ENCODE results near the gene PRKG2. TPM values are rescaled to one million over a fixed set of nuclear protein-coding genes. Genes with fewer than 3 reads are reported as not detected.
"Not testable (repeated sequence)": the region's sequence is repeated elsewhere in the genome, so short reads cannot be mapped to it uniquely, and the experiment has no call there.

The PRKG2 gene
- total RNA-seq, 3 donors from 2014 or later: 1.2 to 3.5 (median 1.3) TPM

GRCh38 chr4:81166458-81167160 lies 48.4 kb downstream of the PRKG2 start:
- H3K27me3 ChIP-seq: no peaks in the 10 kb centered on the region
- TF ChIP-seq POLR2AphosphoS5 (IDR thresholded peaks at IDR 0.05): no peak
- no peak for TF ChIP-seq CTCF (IDR thresholded peaks at IDR 0.05)
- no peak for TF ChIP-seq POLR2A (IDR thresholded peaks at IDR 0.05)
- DNase-seq (ENCODE audit: low spot score in 2 of 2): no peak
- H3K9me3 ChIP-seq: no peaks in the 10 kb centered on the region
- intact Hi-C loops (cut with DNase I; ENCODE audit: low total_unique reads): no loop called here
- H3K27ac ChIP-seq: no peak overlapping the region
- no peaks in the 10 kb centered on the region for H3K36me3 ChIP-seq
- no peak overlapping the region for H3K4me3 ChIP-seq
- H3K4me1 ChIP-seq: no peaks in the 10 kb centered on the region

- DNase-seq (ENCODE audit: low spot score in 2 of 2): no peak
- Histone ChIP-seq H3K27ac (no peak overlapping the region), H3K27me3 (no peaks in the 10 kb centered on the region), H3K4me3 (no peak overlapping the region), H3K4me1 (no peaks in the 10 kb centered on the region), H3K36me3 (no peaks in the 10 kb centered on the region), H3K9me3 (no peaks in the 10 kb centered on the region)
- intact Hi-C loops (cut with DNase I; ENCODE audit: low total_unique reads): no loop called here
- TF ChIP-seq POLR2A (IDR thresholded peaks at IDR 0.05): no peak
These were observed 49.1 kb downstream of the PRKG2 start for GRCh38 chr4:81165861-81166430.

- DNase-seq (ENCODE audit: low spot score in 2 of 2): no peak
- Histone ChIP-seq H3K4me1 (no peaks in the 10 kb centered on the region), H3K27ac (no peak overlapping the region), H3K4me3 (no peak overlapping the region), H3K9me3 (no peaks in the 10 kb centered on the region), H3K36me3 (no peaks in the 10 kb centered on the region), H3K27me3 (no peaks in the 10 kb centered on the region)
- intact Hi-C loops (cut with DNase I; ENCODE audit: low total_unique reads): no loop called here
- no peak for TF ChIP-seq CTCF (IDR thresholded peaks at IDR 0.05)
- TF ChIP-seq POLR2A (IDR thresholded peaks at IDR 0.05): no peak
- no peak for TF ChIP-seq POLR2AphosphoS5 (IDR thresholded peaks at IDR 0.05)
These were observed 50.2 kb downstream of the PRKG2 start for GRCh38 chr4:81164623-81165416.

GRCh38 chr4:81164126-81164525 lies 50.9 kb downstream of the PRKG2 start:
- Histone ChIP-seq H3K27ac (no peak overlapping the region), H3K4me1 (no peaks in the 10 kb centered on the region), H3K4me3 (no peak overlapping the region), H3K36me3 (no peaks in the 10 kb centered on the region), H3K27me3 (no peaks in the 10 kb centered on the region), H3K9me3 (no peaks in the 10 kb centered on the region)
- intact Hi-C loops (cut with DNase I; ENCODE audit: low total_unique reads): no loop called here
- no peak for TF ChIP-seq CTCF (IDR thresholded peaks at IDR 0.05)
- TF ChIP-seq POLR2A (IDR thresholded peaks at IDR 0.05): no peak
- TF ChIP-seq POLR2AphosphoS5 (IDR thresholded peaks at IDR 0.05): no peak
- DNase-seq (ENCODE audit: low spot score in 2 of 2): no peak

GRCh38 chr4:81162752-81163458 lies 52.1 kb downstream of the PRKG2 start:
- no peaks in the 10 kb centered on the region for H3K4me1 ChIP-seq
- TF ChIP-seq POLR2AphosphoS5 (IDR thresholded peaks at IDR 0.05) (no peak), CTCF (IDR thresholded peaks at IDR 0.05) (no peak), POLR2A (IDR thresholded peaks at IDR 0.05) (no peak)
- no peak overlapping the region for H3K4me3 ChIP-seq
- no peak for DNase-seq (ENCODE audit: low spot score in 2 of 2)
- H3K9me3 ChIP-seq: no peaks in the 10 kb centered on the region
- no peaks in the 10 kb centered on the region for H3K36me3 ChIP-seq
- intact Hi-C loops (cut with DNase I; ENCODE audit: low total_unique reads): no loop called here
- H3K27me3 ChIP-seq: no peaks in the 10 kb centered on the region
- H3K27ac ChIP-seq: no peak overlapping the region

- H3K4me3 ChIP-seq: peak overlapping the region in 2 of 3 donors; percentile 49 to 57
- H3K9me3 ChIP-seq; DNase-seq (ENCODE audit: low spot score in 2 of 2); H3K27me3 ChIP-seq; H3K36me3 ChIP-seq; intact Hi-C loops (cut with DNase I; ENCODE audit: low total_unique reads); H3K4me1 ChIP-seq: not testable (repeated sequence)
- H3K27ac ChIP-seq: peak overlapping the region; percentile 13 to 48
These were observed 61.2 kb downstream of the PRKG2 start for GRCh38 chr4:81153714-81154323.
